Right lobe of liver (tissue), 4 donors: ENCODE data around the gene IGF2R.

Experiments
- POLR2A ChIP-seq: fragments of 450-650 bp; IDR thresholded peaks from one replicate; pipeline ENCODE4 v1.6.1; 2017; ENCODE audit warnings: antibody characterized with exemption, mild to moderate bottlenecking
- TF ChIP-seq, protein P1 (sequence below), 4 donors: fragments of 200-600 bp in 3 of 4; fragments of 450-650 bp in 1 of 4; IDR thresholded peaks; one replicate each; pipeline versions ENCODE4 v1.5.1 to v1.8.0; 2016 to 2022; ENCODE audit warnings: antibody characterized with exemption in 4 of 4, mild to moderate bottlenecking in 2 of 4
- donor health status: DM: no; HTN: no; CAD: no.
- donor health status: DM: no; HTN: no; CAD: no.
- donor health status: DM: no; HTN: yes; CAD: no.

GRCh38 chr6:159952289-159953005, 16.4 kb upstream of the IGF2R start:
- TF ChIP-seq, protein P1, sequence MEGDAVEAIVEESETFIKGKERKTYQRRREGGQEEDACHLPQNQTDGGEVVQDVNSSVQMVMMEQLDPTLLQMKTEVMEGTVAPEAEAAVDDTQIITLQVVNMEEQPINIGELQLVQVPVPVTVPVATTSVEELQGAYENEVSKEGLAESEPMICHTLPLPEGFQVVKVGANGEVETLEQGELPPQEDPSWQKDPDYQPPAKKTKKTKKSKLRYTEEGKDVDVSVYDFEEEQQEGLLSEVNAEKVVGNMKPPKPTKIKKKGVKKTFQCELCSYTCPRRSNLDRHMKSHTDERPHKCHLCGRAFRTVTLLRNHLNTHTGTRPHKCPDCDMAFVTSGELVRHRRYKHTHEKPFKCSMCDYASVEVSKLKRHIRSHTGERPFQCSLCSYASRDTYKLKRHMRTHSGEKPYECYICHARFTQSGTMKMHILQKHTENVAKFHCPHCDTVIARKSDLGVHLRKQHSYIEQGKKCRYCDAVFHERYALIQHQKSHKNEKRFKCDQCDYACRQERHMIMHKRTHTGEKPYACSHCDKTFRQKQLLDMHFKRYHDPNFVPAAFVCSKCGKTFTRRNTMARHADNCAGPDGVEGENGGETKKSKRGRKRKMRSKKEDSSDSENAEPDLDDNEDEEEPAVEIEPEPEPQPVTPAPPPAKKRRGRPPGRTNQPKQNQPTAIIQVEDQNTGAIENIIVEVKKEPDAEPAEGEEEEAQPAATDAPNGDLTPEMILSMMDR (IDR thresholded peaks at IDR 0.05), result no peak
- no peak for TF ChIP-seq POLR2A
